ENCODE results near the gene LGALS4. TPM values are rescaled to one million over a fixed set of nuclear protein-coding genes. Genes with fewer than 3 reads are reported as not detected.
"Not testable (repeated sequence)": the region's sequence is repeated elsewhere in the genome, so short reads cannot be mapped to it uniquely, and the experiment has no call there.

The LGALS4 gene
- total RNA-seq, 1 experiment from 2014 or later, result 1.0 TPM

DNA sequence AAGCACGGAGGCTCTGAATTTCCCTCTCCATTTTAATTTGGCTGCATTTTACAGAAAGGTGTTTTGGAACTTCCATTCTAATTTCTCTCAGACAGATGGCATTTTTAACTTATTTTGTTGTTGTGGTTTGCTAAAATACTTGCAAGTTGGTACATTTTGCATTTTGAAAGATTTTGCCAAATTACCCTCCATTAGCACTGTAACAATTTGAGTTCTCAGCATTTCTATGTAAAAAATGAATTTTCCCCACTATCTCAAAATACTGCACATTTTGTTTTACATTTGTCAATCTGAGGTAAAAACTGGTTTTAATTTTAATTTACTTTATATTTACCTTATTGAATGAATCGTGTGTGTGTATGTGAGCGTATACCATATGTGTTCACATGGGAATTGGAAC, 44.1 kb upstream of the LGALS4 start:
- POLR2A ChIA-PET (ENCODE audit: unreplicated experiment), result no interaction called here
- Histone ChIP-seq H3K27me3 (ENCODE audit: insufficient read depth, low read depth) (no peaks in the 10 kb centered on the region), H4K20me1 (ENCODE audit: insufficient read depth) (no peaks in the 10 kb centered on the region), H3F3A (ENCODE audit: insufficient read depth, low read depth) (peaks cover 24% of the 10 kb centered on the region; the same call in 1 of the 2 replicates), H3K9me3 (ENCODE audit: insufficient read depth, low read depth) (no peaks in the 10 kb centered on the region), H3K9me2 (ENCODE audit: insufficient read depth) (no peaks in the 10 kb centered on the region), H3K4me1 (replicated peaks; ENCODE audit: insufficient read depth) (peaks cover 19% of the 10 kb centered on the region), H3K4me2 (no peak overlapping the region), H3K36me3 (ENCODE audit: low read depth) (no peaks in the 10 kb centered on the region), H3K4me3 (no peak overlapping the region), H3K27ac (no peak overlapping the region), H2AFZ (no peak overlapping the region), H3K79me2 (ENCODE audit: low read depth) (peaks cover 6% of the 10 kb centered on the region; the same call in 1 of the 2 replicates)
- BruUV-seq (replicated peaks), result no TSS peak
- DNase-seq, result no peak
- intact Hi-C loops (cut with micrococcal nuclease; ENCODE audit: unreplicated experiment), result no loop called here
- CTCF ChIA-PET, result interaction anchor here (0.7 kb wide), 1 partner anchor 37 kb away, joined by 6 read pairs; no protein-coding TSS in a partner anchor
- TF ChIP-seq, protein P1, sequence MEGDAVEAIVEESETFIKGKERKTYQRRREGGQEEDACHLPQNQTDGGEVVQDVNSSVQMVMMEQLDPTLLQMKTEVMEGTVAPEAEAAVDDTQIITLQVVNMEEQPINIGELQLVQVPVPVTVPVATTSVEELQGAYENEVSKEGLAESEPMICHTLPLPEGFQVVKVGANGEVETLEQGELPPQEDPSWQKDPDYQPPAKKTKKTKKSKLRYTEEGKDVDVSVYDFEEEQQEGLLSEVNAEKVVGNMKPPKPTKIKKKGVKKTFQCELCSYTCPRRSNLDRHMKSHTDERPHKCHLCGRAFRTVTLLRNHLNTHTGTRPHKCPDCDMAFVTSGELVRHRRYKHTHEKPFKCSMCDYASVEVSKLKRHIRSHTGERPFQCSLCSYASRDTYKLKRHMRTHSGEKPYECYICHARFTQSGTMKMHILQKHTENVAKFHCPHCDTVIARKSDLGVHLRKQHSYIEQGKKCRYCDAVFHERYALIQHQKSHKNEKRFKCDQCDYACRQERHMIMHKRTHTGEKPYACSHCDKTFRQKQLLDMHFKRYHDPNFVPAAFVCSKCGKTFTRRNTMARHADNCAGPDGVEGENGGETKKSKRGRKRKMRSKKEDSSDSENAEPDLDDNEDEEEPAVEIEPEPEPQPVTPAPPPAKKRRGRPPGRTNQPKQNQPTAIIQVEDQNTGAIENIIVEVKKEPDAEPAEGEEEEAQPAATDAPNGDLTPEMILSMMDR (conservative IDR thresholded peaks at IDR 0.05), result no peak
- TF ChIP-seq EZH2 (IDR thresholded peaks at IDR 0.05; ENCODE audit: low read depth), result no peak

DNA sequence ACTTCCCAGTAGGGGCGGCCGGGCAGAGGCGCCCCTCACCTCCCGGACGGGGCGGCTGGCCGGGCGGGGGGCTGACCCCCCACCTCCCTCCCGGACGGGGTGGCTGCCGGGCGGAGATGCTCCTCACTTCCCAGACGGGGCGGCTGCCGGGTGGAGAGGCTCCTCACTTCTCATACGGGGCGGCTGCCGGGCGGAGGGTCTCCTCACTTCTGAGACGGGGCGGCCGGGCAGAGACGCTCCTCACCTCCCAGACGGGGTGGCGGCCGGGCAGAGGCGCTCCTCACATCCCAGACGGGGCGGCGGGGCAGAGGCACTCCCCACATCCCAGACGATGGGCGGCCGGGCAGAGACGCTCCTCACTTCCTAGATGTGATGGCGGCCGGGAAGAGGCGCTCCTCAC, 43.0 kb upstream of the LGALS4 start:
- H4K20me1 ChIP-seq (ENCODE audit: insufficient read depth); DNase-seq; intact Hi-C loops (cut with micrococcal nuclease; ENCODE audit: unreplicated experiment); H3K27ac ChIP-seq; H3K4me2 ChIP-seq; BruUV-seq (replicated peaks); H3K27me3 ChIP-seq (ENCODE audit: insufficient read depth, low read depth); H2AFZ ChIP-seq; H3K9me3 ChIP-seq (ENCODE audit: insufficient read depth, low read depth); H3K9me2 ChIP-seq (ENCODE audit: insufficient read depth); H3K4me3 ChIP-seq; H3K36me3 ChIP-seq (ENCODE audit: low read depth); CTCF ChIA-PET: not testable (repeated sequence)
- Histone ChIP-seq H3K4me1 (replicated peaks; ENCODE audit: insufficient read depth) (peaks cover 20% of the 10 kb centered on the region), H3K79me2 (ENCODE audit: low read depth) (peaks cover 11% of the 10 kb centered on the region; the same call in 1 of the 2 replicates), H3F3A (ENCODE audit: insufficient read depth, low read depth) (peaks cover 30% of the 10 kb centered on the region)
- POLR2A ChIA-PET (ENCODE audit: unreplicated experiment), result interaction anchor here (0.6 kb wide), 1 partner anchor 174 kb away, joined by 7 read pairs; no protein-coding TSS in a partner anchor

DNA sequence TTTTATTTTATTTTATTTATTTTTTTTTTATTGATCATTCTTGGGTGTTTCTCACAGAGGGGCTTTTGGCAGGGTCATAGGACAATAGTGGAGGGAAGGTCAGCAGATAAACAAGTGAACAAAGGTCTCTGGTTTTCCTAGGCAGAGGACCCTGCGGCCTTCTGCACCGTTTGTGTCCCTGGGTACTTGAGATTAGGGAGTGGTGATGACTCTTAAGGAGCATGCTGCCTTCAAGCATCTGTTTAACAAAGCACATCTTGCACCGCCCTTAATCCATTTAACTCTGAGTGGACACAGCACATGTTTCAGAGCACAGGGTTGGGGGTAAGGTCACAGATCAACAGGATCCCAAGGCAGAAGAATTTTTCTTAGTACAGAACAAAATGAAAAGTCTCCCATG, 42.2 kb upstream of the LGALS4 start:
- Histone ChIP-seq H3K4me1 (replicated peaks; ENCODE audit: insufficient read depth) (peaks cover 19% of the 10 kb centered on the region), H3K79me2 (ENCODE audit: low read depth) (peaks cover 11% of the 10 kb centered on the region; the same call in 1 of the 2 replicates), H3F3A (ENCODE audit: insufficient read depth, low read depth) (peaks cover 32% of the 10 kb centered on the region)
- H3K4me3 ChIP-seq; H3K9me3 ChIP-seq (ENCODE audit: insufficient read depth, low read depth); DNase-seq; H3K27me3 ChIP-seq (ENCODE audit: insufficient read depth, low read depth); BruUV-seq (replicated peaks); CTCF ChIA-PET; H3K27ac ChIP-seq; H3K4me2 ChIP-seq; H2AFZ ChIP-seq; H3K36me3 ChIP-seq (ENCODE audit: low read depth); H3K9me2 ChIP-seq (ENCODE audit: insufficient read depth); H4K20me1 ChIP-seq (ENCODE audit: insufficient read depth): not testable (repeated sequence)
- POLR2A ChIA-PET (ENCODE audit: unreplicated experiment), result interaction anchor here (0.6 kb wide), 1 partner anchor 174 kb away, joined by 7 read pairs; no protein-coding TSS in a partner anchor
- intact Hi-C loops (cut with micrococcal nuclease; ENCODE audit: unreplicated experiment), result loop anchor here (5.0 kb wide), 2 partner anchors 173 to 218 kb away; no protein-coding TSS in a partner anchor

DNA sequence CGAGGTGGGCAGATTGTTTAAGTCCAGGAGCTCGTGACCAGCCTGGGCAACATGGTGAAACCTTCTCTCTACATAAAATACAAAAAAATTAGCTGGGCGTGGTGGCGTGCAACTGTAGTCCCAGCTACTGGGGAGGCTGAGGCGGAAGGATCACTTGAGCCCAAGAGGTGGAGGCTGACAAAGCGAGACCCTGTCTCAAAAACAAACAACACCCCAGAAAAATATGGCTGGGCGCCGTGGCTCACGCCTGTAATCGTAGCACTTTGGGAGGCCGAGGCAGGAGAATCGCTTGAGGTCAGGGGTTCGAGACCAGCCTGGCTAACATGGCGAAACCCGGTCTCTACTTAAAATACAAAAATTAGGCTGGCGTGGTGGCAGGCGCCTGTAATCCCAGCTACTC, 40.5 kb upstream of the LGALS4 start:
- ChIA-PET CTCF (interaction anchor here (1.2 kb wide), 1 partner anchor 35 kb away, joined by 6 read pairs; no protein-coding TSS in a partner anchor), POLR2A (ENCODE audit: unreplicated experiment) (no interaction called here)
- intact Hi-C loops (cut with micrococcal nuclease; ENCODE audit: unreplicated experiment), result loop anchor here (5.0 kb wide), 2 partner anchors 171 to 216 kb away; no protein-coding TSS in a partner anchor

More for the DNA sequence above, 40.5 kb upstream of the LGALS4 start:
- no peak for DNase-seq
- no peaks in the 10 kb centered on the region for H3K27me3 ChIP-seq (ENCODE audit: insufficient read depth, low read depth)
- H3K79me2 ChIP-seq (ENCODE audit: low read depth), result peaks cover 21% of the 10 kb centered on the region
- H3K36me3 ChIP-seq (ENCODE audit: low read depth), result no peaks in the 10 kb centered on the region
- peak overlapping the region; percentile 65 for H3K4me3 ChIP-seq
- TF ChIP-seq, protein P1 (conservative IDR thresholded peaks at IDR 0.05), result no peak
- no peak for TF ChIP-seq EZH2 (IDR thresholded peaks at IDR 0.05; ENCODE audit: low read depth)
- peak overlapping the region; percentile 74 for H2AFZ ChIP-seq
- H3K27ac ChIP-seq, result peak overlapping the region; percentile 94
- H3K9me2 ChIP-seq (ENCODE audit: insufficient read depth), result no peaks in the 10 kb centered on the region
- BruUV-seq (replicated peaks), result no TSS peak
- no peaks in the 10 kb centered on the region for H3K9me3 ChIP-seq (ENCODE audit: insufficient read depth, low read depth)
- H4K20me1 ChIP-seq (ENCODE audit: insufficient read depth), result peaks cover 8% of the 10 kb centered on the region
- peaks cover 40% of the 10 kb centered on the region for H3F3A ChIP-seq (ENCODE audit: insufficient read depth, low read depth)
- peak overlapping the region; percentile 83 for H3K4me2 ChIP-seq
- peaks cover 20% of the 10 kb centered on the region for H3K4me1 ChIP-seq (replicated peaks; ENCODE audit: insufficient read depth)

Measured in PC-9 (cell line).